PC-9 (cell line): ENCODE results near the gene GPR137B.

Source experiments
- CTCF ChIP-seq: fragments of 200-600 bp; sonication (generic); conservative IDR thresholded peaks from 2 replicates; pipeline ENCODE4 v1.6.1; 2017; ENCODE audit warnings: mixed run types, antibody characterized with exemption, mild to moderate bottlenecking, moderate library complexity
- EZH2 ChIP-seq: fragments of 200-600 bp; sonication (generic); IDR thresholded peaks from 2 replicates; pipeline ENCODE4 v1.8.0; 2017; ENCODE audit warnings: antibody characterized with exemption, low read depth

GRCh38 chr1:236098267-236098666 lies 44.1 kb upstream of the GPR137B start:
- TF ChIP-seq CTCF, result no peak
- TF ChIP-seq EZH2, result no peak
